Activated naive CD8-positive, alpha-beta T cell treated with anti-CD3 and anti-CD28 coated beads, Interleukin-2, amount 50 U/mL, for 24 hours (primary cell): ENCODE measurements around the gene NPY1R.

Experiments
- ATAC-seq: fragments of 150-1000 bp; cut with Tn5 transposase; one replicate; pipeline ENCODE4 v1.10.0; 2021
- DNase-seq: peaks from one replicate; pipeline ENCODE4 v3.0.0; 2021
- H3K27ac Mint-ChIP-seq: one replicate; pipeline ENCODE4 v1.8.0; 2021; ENCODE audit warnings: mild to moderate bottlenecking, mixed read lengths
- H3K27me3 Mint-ChIP-seq: one replicate; pipeline ENCODE4 v1.8.0; 2021; ENCODE audit warnings: mixed read lengths
- H3K36me3 Mint-ChIP-seq: one replicate; pipeline ENCODE4 v1.8.0; 2021; ENCODE audit warnings: low read depth, mixed read lengths
- H3K4me1 Mint-ChIP-seq: one replicate; pipeline ENCODE4 v1.8.0; 2021; ENCODE audit warnings: mixed read lengths
- H3K4me3 Mint-ChIP-seq: one replicate; pipeline ENCODE4 v1.8.0; 2021; ENCODE audit warnings: mild to moderate bottlenecking, moderate library complexity, mixed read lengths
- H3K9me3 Mint-ChIP-seq: one replicate; pipeline ENCODE4 v1.8.0; 2021; ENCODE audit warnings: mixed read lengths

NPY1R gene

GRCh38 chr4:163317110-163317509 is 15.3 kb downstream of the NPY1R start:
- H3K4me1 Mint-ChIP-seq = no peaks in the 10 kb centered on the region
- DNase-seq = no peak
- H3K9me3 Mint-ChIP-seq = peaks cover 19% of the 10 kb centered on the region

GRCh38 chr4:163309466-163309865 is 22.9 kb downstream of the NPY1R start:
- peaks cover 1% of the 10 kb centered on the region for H3K9me3 Mint-ChIP-seq

More at GRCh38 chr4:163317110-163317509, 15.3 kb downstream of the NPY1R start:
- no peak for ATAC-seq
- Mint-ChIP-seq H3K27ac (no peak overlapping the region), H3K36me3 (no peaks in the 10 kb centered on the region), H3K4me3 (no peak overlapping the region), H3K27me3 (peaks cover 3% of the 10 kb centered on the region)

GRCh38 chr4:163303069-163303468 is 29.3 kb downstream of the NPY1R start:
- Mint-ChIP-seq H3K27ac (no peak overlapping the region), H3K27me3 (no peaks in the 10 kb centered on the region), H3K9me3 (no peaks in the 10 kb centered on the region), H3K4me3 (no peak overlapping the region), H3K36me3 (no peaks in the 10 kb centered on the region), H3K4me1 (no peaks in the 10 kb centered on the region)
- ATAC-seq (no peak), DNase-seq (no peak)

More at GRCh38 chr4:163309466-163309865, 22.9 kb downstream of the NPY1R start:
- Mint-ChIP-seq H3K4me3 (no peak overlapping the region), H3K27me3 (no peaks in the 10 kb centered on the region), H3K27ac (no peak overlapping the region), H3K36me3 (no peaks in the 10 kb centered on the region), H3K4me1 (no peaks in the 10 kb centered on the region)
- no peak for DNase-seq
- no peak for ATAC-seq

- ATAC-seq = no peak
- Mint-ChIP-seq H3K36me3 (no peaks in the 10 kb centered on the region), H3K27me3 (no peaks in the 10 kb centered on the region), H3K27ac (no peak overlapping the region), H3K9me3 (no peaks in the 10 kb centered on the region), H3K4me1 (no peaks in the 10 kb centered on the region), H3K4me3 (no peak overlapping the region)
- DNase-seq = no peak
These were observed 32.0 kb downstream of the NPY1R start for GRCh38 chr4:163300445-163300844.

GRCh38 chr4:163295138-163295537 is 37.3 kb downstream of the NPY1R start:
- Mint-ChIP-seq H3K9me3 (no peaks in the 10 kb centered on the region), H3K27me3 (peaks cover 3% of the 10 kb centered on the region), H3K36me3 (no peaks in the 10 kb centered on the region), H3K4me3 (no peak overlapping the region), H3K27ac (no peak overlapping the region), H3K4me1 (no peaks in the 10 kb centered on the region)
- no peak for ATAC-seq
- DNase-seq = no peak

- ATAC-seq (no peak), DNase-seq (no peak)
- Mint-ChIP-seq H3K27me3 (peaks cover 3% of the 10 kb centered on the region), H3K27ac (no peak overlapping the region), H3K9me3 (peaks cover 4% of the 10 kb centered on the region), H3K4me1 (no peaks in the 10 kb centered on the region), H3K4me3 (no peak overlapping the region), H3K36me3 (no peaks in the 10 kb centered on the region)
These were observed 48.1 kb downstream of the NPY1R start for GRCh38 chr4:163284304-163284703.

- H3K9me3 Mint-ChIP-seq = peaks cover 4% of the 10 kb centered on the region
- ATAC-seq (no peak), DNase-seq (no peak)
- no peaks in the 10 kb centered on the region for H3K4me1 Mint-ChIP-seq
- no peak overlapping the region for H3K4me3 Mint-ChIP-seq
- H3K27me3 Mint-ChIP-seq = no peaks in the 10 kb centered on the region
- H3K27ac Mint-ChIP-seq = no peak overlapping the region
- no peaks in the 10 kb centered on the region for H3K36me3 Mint-ChIP-seq
These were observed 51.5 kb downstream of the NPY1R start for GRCh38 chr4:163280703-163281519.

GRCh38 chr4:163279713-163280112 is 52.7 kb downstream of the NPY1R start:
- Mint-ChIP-seq H3K36me3 (no peaks in the 10 kb centered on the region), H3K27ac (no peak overlapping the region), H3K27me3 (no peaks in the 10 kb centered on the region), H3K9me3 (peaks cover 4% of the 10 kb centered on the region), H3K4me1 (no peaks in the 10 kb centered on the region), H3K4me3 (no peak overlapping the region)
- no peak for ATAC-seq
- DNase-seq = no peak

- no peaks in the 10 kb centered on the region for H3K9me3 Mint-ChIP-seq
- no peaks in the 10 kb centered on the region for H3K36me3 Mint-ChIP-seq
- H3K4me1 Mint-ChIP-seq = no peaks in the 10 kb centered on the region
- H3K27ac Mint-ChIP-seq = no peak overlapping the region
- no peaks in the 10 kb centered on the region for H3K27me3 Mint-ChIP-seq
- DNase-seq = no peak
- ATAC-seq = no peak
- H3K4me3 Mint-ChIP-seq = no peak overlapping the region
These were observed 57.5 kb downstream of the NPY1R start for GRCh38 chr4:163274861-163275260.
